ENCODE data around the gene TSEN54.

- TF ChIP-seq EZH2 (optimal IDR thresholded peaks at IDR 0.05; ENCODE audit: low read depth, low read length) (no peak), CTCF (IDR thresholded peaks at IDR 0.05; ENCODE audit: low read length) (no peak)
Measured at GRCh38 chr17:75572713-75573539, 56.6 kb downstream of the TSEN54 start.

Data from MM.1S (cell line).